ENCODE measurements around the gene CAMK1D.
A peak's percentile ranks its signal among the peaks of the same experiment; 100 is the strongest.

The CAMK1D gene

DNA sequence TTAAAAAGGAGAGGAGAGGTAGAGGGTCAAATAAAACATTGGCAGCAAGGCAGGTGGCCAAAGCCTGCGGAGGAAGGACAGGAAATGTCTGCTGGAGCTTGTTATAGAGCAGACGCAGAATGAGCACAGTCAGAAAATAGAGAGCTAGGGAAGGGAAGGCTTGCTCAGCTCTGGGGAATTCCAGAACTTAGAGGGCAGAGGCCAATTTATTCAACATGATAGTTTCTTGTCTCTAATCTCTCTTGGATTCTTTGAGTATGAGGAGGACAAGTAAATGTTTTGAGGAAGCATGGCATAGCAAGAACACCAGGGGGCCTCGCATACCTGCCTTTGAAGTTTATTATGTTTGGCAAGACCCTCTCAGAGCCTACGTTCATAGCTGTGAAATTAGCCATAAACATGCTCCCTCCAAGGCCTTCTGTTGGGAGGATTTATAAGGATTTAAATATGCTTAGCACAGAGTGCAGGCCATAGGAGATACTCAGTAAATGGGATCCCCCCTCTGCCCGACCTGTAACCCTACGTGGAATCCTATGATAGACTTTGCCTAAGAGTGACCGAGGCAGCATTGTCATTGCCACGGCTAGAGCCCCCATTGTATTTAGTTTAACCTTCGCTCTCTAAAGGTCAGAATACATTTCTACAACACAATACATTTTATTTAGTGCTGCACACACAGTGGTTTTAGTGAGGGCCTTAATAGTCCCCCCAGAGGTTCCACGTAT, 358.3 kb downstream of the CAMK1D start:
- peak; percentile 58 for ATAC-seq (ENCODE audit: insufficient read depth, low read depth)

DNA sequence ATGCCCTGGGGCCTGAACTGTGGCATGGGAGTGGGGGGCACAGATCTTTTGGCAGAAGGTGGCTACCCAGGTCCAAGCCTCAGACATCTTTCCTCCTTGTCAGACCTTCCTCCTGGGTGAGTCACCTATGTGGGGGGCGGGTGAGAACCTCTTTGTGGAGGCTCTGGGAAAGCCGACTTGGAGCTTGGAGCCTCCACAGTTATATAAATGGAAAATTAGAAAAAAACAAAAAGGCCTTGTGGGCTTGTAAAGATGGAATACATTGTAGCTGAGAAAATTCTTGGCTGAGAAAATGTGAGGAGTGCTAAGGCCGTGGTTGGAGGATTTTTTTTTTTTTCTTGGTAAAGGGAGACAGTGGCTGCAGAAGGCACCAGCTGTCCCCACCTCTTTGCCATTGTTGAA, 359.7 kb downstream of the CAMK1D start:
- H3K9me3 ChIP-seq (ENCODE audit: insufficient read depth, low read length, severe bottlenecking), result no peaks in the 10 kb centered on the region
- H2AFZ ChIP-seq (ENCODE audit: low read depth, low read length), result no peak overlapping the region
- DNase-seq (no peak), ATAC-seq (ENCODE audit: insufficient read depth, low read depth) (no peak)
- no peaks in the 10 kb centered on the region for H3K79me2 ChIP-seq (ENCODE audit: insufficient read depth, low read length)
- no peak overlapping the region for H3K4me2 ChIP-seq (ENCODE audit: insufficient read depth, low read length)
- peaks cover 22% of the 10 kb centered on the region for H3K4me1 ChIP-seq (ENCODE audit: insufficient read depth, low read length)
- no peaks in the 10 kb centered on the region for H4K20me1 ChIP-seq (ENCODE audit: insufficient read depth, low read length)
- no peak overlapping the region for H3K4me3 ChIP-seq (ENCODE audit: low read depth in 1 of 2, low read length in 2 of 2)
- no peaks in the 10 kb centered on the region for H3K36me3 ChIP-seq (ENCODE audit: insufficient read depth, low read length)
- no peak overlapping the region for H3K27ac ChIP-seq (ENCODE audit: low read length)
- no peaks in the 10 kb centered on the region for H3K27me3 ChIP-seq (ENCODE audit: insufficient read depth, low read length, poor library complexity)
- TF ChIP-seq, protein P1, sequence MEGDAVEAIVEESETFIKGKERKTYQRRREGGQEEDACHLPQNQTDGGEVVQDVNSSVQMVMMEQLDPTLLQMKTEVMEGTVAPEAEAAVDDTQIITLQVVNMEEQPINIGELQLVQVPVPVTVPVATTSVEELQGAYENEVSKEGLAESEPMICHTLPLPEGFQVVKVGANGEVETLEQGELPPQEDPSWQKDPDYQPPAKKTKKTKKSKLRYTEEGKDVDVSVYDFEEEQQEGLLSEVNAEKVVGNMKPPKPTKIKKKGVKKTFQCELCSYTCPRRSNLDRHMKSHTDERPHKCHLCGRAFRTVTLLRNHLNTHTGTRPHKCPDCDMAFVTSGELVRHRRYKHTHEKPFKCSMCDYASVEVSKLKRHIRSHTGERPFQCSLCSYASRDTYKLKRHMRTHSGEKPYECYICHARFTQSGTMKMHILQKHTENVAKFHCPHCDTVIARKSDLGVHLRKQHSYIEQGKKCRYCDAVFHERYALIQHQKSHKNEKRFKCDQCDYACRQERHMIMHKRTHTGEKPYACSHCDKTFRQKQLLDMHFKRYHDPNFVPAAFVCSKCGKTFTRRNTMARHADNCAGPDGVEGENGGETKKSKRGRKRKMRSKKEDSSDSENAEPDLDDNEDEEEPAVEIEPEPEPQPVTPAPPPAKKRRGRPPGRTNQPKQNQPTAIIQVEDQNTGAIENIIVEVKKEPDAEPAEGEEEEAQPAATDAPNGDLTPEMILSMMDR (IDR thresholded peaks at IDR 0.05; ENCODE audit: borderline replicate concordance, extremely low read depth, low read length, poor library complexity, severe bottlenecking), result no peak
- no peak for TF ChIP-seq EZH2 (IDR thresholded peaks at IDR 0.05; ENCODE audit: borderline replicate concordance, low read depth, low read length, severe bottlenecking)
- no peak overlapping the region for H3K9ac ChIP-seq (ENCODE audit: low read depth, low read length)

More for the DNA sequence above, 358.3 kb downstream of the CAMK1D start:
- Histone ChIP-seq H3K4me3 (ENCODE audit: low read depth in 1 of 2, low read length in 2 of 2) (no peak overlapping the region), H3K27ac (ENCODE audit: low read length) (no peak overlapping the region), H3K36me3 (ENCODE audit: insufficient read depth, low read length) (no peaks in the 10 kb centered on the region), H3K79me2 (ENCODE audit: insufficient read depth, low read length) (no peaks in the 10 kb centered on the region), H3K4me2 (ENCODE audit: insufficient read depth, low read length) (no peak overlapping the region), H3K27me3 (ENCODE audit: insufficient read depth, low read length, poor library complexity) (no peaks in the 10 kb centered on the region), H2AFZ (ENCODE audit: low read depth, low read length) (no peak overlapping the region), H3K9ac (ENCODE audit: low read depth, low read length) (no peak overlapping the region), H3K9me3 (ENCODE audit: insufficient read depth, low read length, severe bottlenecking) (no peaks in the 10 kb centered on the region), H4K20me1 (ENCODE audit: insufficient read depth, low read length) (no peaks in the 10 kb centered on the region), H3K4me1 (ENCODE audit: insufficient read depth, low read length) (peaks cover 22% of the 10 kb centered on the region)
- no peak for TF ChIP-seq EZH2 (IDR thresholded peaks at IDR 0.05; ENCODE audit: borderline replicate concordance, low read depth, low read length, severe bottlenecking)
- TF ChIP-seq, protein P1 (IDR thresholded peaks at IDR 0.05; ENCODE audit: borderline replicate concordance, extremely low read depth, low read length, poor library complexity, severe bottlenecking), result peak; percentile 72
- DNase-seq, result peak; percentile 60

DNA sequence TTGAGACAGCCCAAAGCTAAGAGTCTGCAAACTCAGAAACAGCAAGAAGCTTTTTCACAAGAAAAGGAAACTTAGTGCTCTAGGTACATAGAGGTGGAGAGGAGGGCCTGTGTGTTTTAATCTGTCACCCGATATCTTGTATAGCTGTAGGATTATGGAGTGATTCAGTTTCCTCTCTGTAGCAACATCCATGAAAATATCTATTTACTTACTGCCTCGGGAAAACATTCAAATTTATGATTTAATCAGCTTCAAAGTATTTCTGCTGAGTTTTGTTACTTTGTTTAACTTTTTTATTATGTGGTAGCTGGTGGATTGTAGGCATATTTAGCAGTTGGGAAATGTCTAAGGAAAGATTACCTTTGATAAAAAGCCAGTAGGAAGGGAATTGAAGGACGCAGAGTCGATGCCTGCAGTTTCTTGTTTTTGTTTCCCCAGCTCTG, 360.2 kb downstream of the CAMK1D start:
- no peaks in the 10 kb centered on the region for H3K27me3 ChIP-seq (ENCODE audit: insufficient read depth, low read length, poor library complexity)
- DNase-seq (no peak), ATAC-seq (ENCODE audit: insufficient read depth, low read depth) (no peak)
- H3K4me3 ChIP-seq (ENCODE audit: low read depth in 1 of 2, low read length in 2 of 2), result no peak overlapping the region
- TF ChIP-seq EZH2 (IDR thresholded peaks at IDR 0.05; ENCODE audit: borderline replicate concordance, low read depth, low read length, severe bottlenecking), result no peak
- TF ChIP-seq, protein P1 (IDR thresholded peaks at IDR 0.05; ENCODE audit: borderline replicate concordance, extremely low read depth, low read length, poor library complexity, severe bottlenecking), result no peak
- H3K9me3 ChIP-seq (ENCODE audit: insufficient read depth, low read length, severe bottlenecking), result no peaks in the 10 kb centered on the region
- no peak overlapping the region for H3K9ac ChIP-seq (ENCODE audit: low read depth, low read length)
- no peak overlapping the region for H2AFZ ChIP-seq (ENCODE audit: low read depth, low read length)
- H3K79me2 ChIP-seq (ENCODE audit: insufficient read depth, low read length), result no peaks in the 10 kb centered on the region
- H3K27ac ChIP-seq (ENCODE audit: low read length), result no peak overlapping the region; the same call in 1 of the 2 replicates
- H3K4me2 ChIP-seq (ENCODE audit: insufficient read depth, low read length), result no peak overlapping the region
- no peaks in the 10 kb centered on the region for H4K20me1 ChIP-seq (ENCODE audit: insufficient read depth, low read length)
- peaks cover 22% of the 10 kb centered on the region for H3K4me1 ChIP-seq (ENCODE audit: insufficient read depth, low read length)
- no peaks in the 10 kb centered on the region for H3K36me3 ChIP-seq (ENCODE audit: insufficient read depth, low read length)

Measured in DND-41 (cell line).